NCI-H1048 (cell line): ENCODE measurements around the gene RFC4.

Experiments
- DNase-seq: peaks from one replicate; lab custom pipeline; 2025; lab: John Stamatoyannopoulos, UW

The RFC4 gene

GRCh38 chr3:186743666-186744065 lies 62.6 kb downstream of the RFC4 start:
- DNase-seq = no peak

GRCh38 chr3:186742618-186743380 lies 63.5 kb downstream of the RFC4 start:
- DNase-seq = no peak
